Natural killer cell (primary cell): ENCODE data around the gene RDH11. TPM values are rescaled to one million over a fixed set of nuclear protein-coding genes. Genes with fewer than 3 reads are reported as not detected.

Experiments used
- ATAC-seq, 3 donors: fragments of 150-1000 bp in 2 of 3; fragments of 200-7000 bp in 1 of 3; cut with Tn5 transposase; 1 replicate in 1 of 3; 2 replicates in 2 of 3; pipeline ENCODE4 v1.10.0; 2021; ENCODE audit warnings: mild to moderate bottlenecking in 2 of 3, moderate library complexity in 2 of 3
- DNase-seq, 2 donors: peaks; one replicate each; pipeline versions ENCODE4 v3.0.0 to v3.0.0-alpha.2; 2013 to 2021; ENCODE audit warnings: mixed read lengths in 1 of 2
- H3K27ac ChIP-seq: one replicate; pipeline ENCODE4 v1.5.1; 2013; ENCODE audit warnings: mild to moderate bottlenecking, low read length
- H3K27me3 ChIP-seq: one replicate; pipeline ENCODE4 v1.6.1; 2013; ENCODE audit warnings: low read length; ENCODE audit not compliant: control insufficient read depth, insufficient read depth
- H3K36me3 ChIP-seq: one replicate; pipeline ENCODE4 v1.6.1; 2013; ENCODE audit warnings: low read length; ENCODE audit not compliant: control insufficient read depth, insufficient read depth
- H3K4me1 ChIP-seq: one replicate; pipeline ENCODE4 v1.6.1; 2013; ENCODE audit warnings: low read length; ENCODE audit not compliant: control insufficient read depth, insufficient read depth
- H3K4me3 ChIP-seq: one replicate; pipeline ENCODE4 v1.5.1; 2013; ENCODE audit warnings: low read length
- H3K9me3 ChIP-seq: one replicate; pipeline ENCODE4 v1.6.1; 2013; ENCODE audit warnings: low read length; ENCODE audit not compliant: control insufficient read depth, insufficient read depth
- H3K27ac Mint-ChIP-seq, 2 donors: one replicate each; pipeline ENCODE4 v1.8.0; 2022; ENCODE audit warnings: mild to moderate bottlenecking in 2 of 2, mixed read lengths in 2 of 2, moderate library complexity in 1 of 2
- H3K27me3 Mint-ChIP-seq, 2 donors: one replicate each; pipeline ENCODE4 v1.8.0; 2022; ENCODE audit warnings: low read depth in 2 of 2, mixed read lengths in 2 of 2
- H3K36me3 Mint-ChIP-seq: one replicate; pipeline ENCODE4 v1.8.0; 2022; ENCODE audit warnings: mixed read lengths
- H3K4me1 Mint-ChIP-seq, 2 donors: one replicate each; pipeline ENCODE4 v1.8.0; 2022; ENCODE audit warnings: mixed read lengths in 2 of 2
- H3K4me3 Mint-ChIP-seq: one replicate; pipeline ENCODE4 v1.8.0; 2022; ENCODE audit warnings: mild to moderate bottlenecking, moderate library complexity, mixed read lengths
- H3K9me3 Mint-ChIP-seq, 2 donors: one replicate each; pipeline ENCODE4 v1.8.0; 2022; ENCODE audit warnings: mixed read lengths in 2 of 2
- WGBS: methylation state at CpG from one replicate; pipeline ENCODE4 v1.1.7; 2013; ENCODE audit warnings: missing lambda C conversion rate; ENCODE audit not compliant: insufficient coverage; 5-methylcytosine and 5-hydroxymethylcytosine counted together
- intact Hi-C: fragments of 100-400 bp; cut with micrococcal nuclease; formaldehyde crosslinking; loops from one replicate; pipeline ENCODE4 v1.14.2; 2022
- total RNA-seq, 4 donors: library from RNA; stranded (reverse); fragments of 120-200 nt in 1 of 4; gene quantifications; one replicate each; pipeline versions ENCODE4 v1.2.3 to v1.2.4, GENCODE V29; 2013 to 2022
- TF ChIP-seq, protein P1 (sequence below): fragments of 200-600 bp; IDR thresholded peaks from one replicate; pipeline ENCODE4 v1.8.0; 2022; ENCODE audit warnings: antibody characterized with exemption

The RDH11 gene
- total RNA-seq, 3 donors from 2014 or later (not counting 1 experiment from before 2014, with no cell fraction given), result 26.5 to 37.4 (median 33.6) TPM

DNA sequence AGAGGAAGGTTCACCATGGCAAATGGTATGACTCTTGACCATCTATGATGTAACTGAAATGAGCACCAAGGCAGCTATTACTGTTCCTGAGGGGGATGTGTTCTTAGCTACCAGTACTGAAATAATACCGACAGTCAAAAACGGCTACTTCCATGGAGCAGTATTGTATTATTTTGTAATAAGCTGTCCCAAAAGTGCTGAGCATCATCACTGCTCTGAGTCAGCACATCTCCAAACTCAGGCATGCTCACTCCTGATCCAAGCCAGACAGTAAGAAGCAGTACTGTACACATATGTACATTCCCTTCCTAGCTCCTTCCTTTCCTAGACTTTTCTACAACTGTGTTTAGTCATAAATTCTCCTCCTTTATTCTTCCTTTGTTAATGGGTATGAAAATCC lies 29.7 kb downstream of the RDH11 start:
- Histone ChIP-seq H3K27ac (no peak overlapping the region), H3K9me3 (no peaks in the 10 kb centered on the region), H3K4me1 (peaks cover 22% of the 10 kb centered on the region), H3K4me3 (no peak overlapping the region), H3K36me3 (peaks cover under 1% of the 10 kb centered on the region), H3K27me3 (no peaks in the 10 kb centered on the region)
- WGBS, result 96% methylated on average over 2 of the region's 2 CpGs
- intact Hi-C loops, result loop anchor here (5.0 kb wide), 1 partner anchor 36 kb away; the partner anchor contains the start of gene RDH12
- Mint-ChIP-seq H3K9me3 (no peaks in the 10 kb centered on the region), H3K36me3 (no peaks in the 10 kb centered on the region), H3K27me3 (no peaks in the 10 kb centered on the region), H3K4me3 (no peak overlapping the region), H3K4me1 (peaks cover 60 to 73% of the 10 kb centered on the region in 2 donors), H3K27ac (peak overlapping the region; percentile 85 to 86)
- ATAC-seq (no peak), DNase-seq (no peak)
- TF ChIP-seq, protein P1, sequence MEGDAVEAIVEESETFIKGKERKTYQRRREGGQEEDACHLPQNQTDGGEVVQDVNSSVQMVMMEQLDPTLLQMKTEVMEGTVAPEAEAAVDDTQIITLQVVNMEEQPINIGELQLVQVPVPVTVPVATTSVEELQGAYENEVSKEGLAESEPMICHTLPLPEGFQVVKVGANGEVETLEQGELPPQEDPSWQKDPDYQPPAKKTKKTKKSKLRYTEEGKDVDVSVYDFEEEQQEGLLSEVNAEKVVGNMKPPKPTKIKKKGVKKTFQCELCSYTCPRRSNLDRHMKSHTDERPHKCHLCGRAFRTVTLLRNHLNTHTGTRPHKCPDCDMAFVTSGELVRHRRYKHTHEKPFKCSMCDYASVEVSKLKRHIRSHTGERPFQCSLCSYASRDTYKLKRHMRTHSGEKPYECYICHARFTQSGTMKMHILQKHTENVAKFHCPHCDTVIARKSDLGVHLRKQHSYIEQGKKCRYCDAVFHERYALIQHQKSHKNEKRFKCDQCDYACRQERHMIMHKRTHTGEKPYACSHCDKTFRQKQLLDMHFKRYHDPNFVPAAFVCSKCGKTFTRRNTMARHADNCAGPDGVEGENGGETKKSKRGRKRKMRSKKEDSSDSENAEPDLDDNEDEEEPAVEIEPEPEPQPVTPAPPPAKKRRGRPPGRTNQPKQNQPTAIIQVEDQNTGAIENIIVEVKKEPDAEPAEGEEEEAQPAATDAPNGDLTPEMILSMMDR, result no peak

DNA sequence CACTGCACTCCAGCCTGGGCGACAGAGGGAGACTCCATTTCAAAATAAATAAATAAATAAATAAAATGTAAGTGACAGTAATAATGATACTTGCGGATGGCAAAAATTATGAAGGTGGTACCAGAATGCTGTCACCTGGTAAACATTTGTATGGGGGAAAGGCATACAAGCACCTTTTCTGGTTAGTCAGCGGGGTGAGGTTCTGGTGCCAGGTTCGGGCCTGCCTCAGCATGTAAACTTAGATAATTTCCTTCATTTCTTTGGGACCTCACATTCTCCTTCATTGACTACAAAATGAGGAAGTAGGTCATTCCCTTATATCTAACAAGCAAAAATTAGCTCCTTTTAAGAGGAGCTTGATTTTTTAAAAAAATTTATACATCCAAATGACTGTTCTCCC lies 31.9 kb downstream of the RDH11 start:
- 89% methylated on average over 3 of the region's 4 CpGs for whole genome bisulfite sequencing
- Histone ChIP-seq H3K4me1 (peaks cover 18% of the 10 kb centered on the region), H3K4me3 (no peak overlapping the region), H3K9me3 (no peaks in the 10 kb centered on the region), H3K27ac (no peak overlapping the region), H3K36me3 (peaks cover 15% of the 10 kb centered on the region), H3K27me3 (no peaks in the 10 kb centered on the region)
- Mint-ChIP-seq H3K9me3 (no peaks in the 10 kb centered on the region), H3K4me1 (peaks cover 52 to 56% of the 10 kb centered on the region in 2 donors), H3K27me3 (no peaks in the 10 kb centered on the region), H3K36me3 (no peaks in the 10 kb centered on the region), H3K4me3 (no peak overlapping the region), H3K27ac (peak overlapping the region; percentile 11 to 70)
- ATAC-seq (no peak), DNase-seq (no peak)
- intact Hi-C loops, result no loop called here
- TF ChIP-seq, protein P1, result no peak

DNA sequence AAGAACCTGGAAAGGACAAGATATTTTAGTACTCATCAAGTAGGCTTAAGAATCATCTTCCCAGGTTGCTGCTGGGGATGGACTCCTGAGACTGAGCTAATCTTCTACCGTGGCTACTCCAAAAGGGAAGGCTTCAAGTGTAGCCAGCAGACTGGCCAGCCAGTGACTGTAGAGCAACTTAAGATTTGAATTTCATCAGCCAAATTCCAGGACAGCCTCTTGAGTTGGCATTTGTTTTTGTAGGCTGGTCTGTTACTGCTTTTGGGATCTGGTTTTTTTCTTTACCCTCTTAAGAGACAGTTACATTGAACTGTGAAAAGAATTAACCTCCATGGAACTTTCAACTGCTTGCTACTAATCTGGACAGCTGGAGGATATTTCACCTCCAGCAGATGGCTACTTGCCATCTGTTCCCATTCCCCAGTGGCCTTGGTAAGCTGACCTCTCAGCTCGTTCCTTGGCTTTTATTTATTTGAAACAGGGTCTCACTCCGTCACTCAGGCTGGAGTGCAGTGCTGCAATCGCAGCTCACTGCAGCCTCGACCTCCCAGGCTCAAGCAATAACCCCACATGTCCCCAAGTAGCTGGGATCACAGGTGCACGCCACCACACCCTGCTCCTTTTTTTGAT lies 41.8 kb downstream of the RDH11 start:
- no peaks in the 10 kb centered on the region for H3K27me3 Mint-ChIP-seq
- intact Hi-C loops, result no loop called here
- DNase-seq (no peak), ATAC-seq (no peak)
- no peaks in the 10 kb centered on the region for H3K9me3 Mint-ChIP-seq
- Histone ChIP-seq H3K36me3 (peaks cover 82% of the 10 kb centered on the region), H3K9me3 (no peaks in the 10 kb centered on the region), H3K4me3 (no peak overlapping the region), H3K27me3 (no peaks in the 10 kb centered on the region), H3K4me1 (no peaks in the 10 kb centered on the region), H3K27ac (no peak overlapping the region)
- peaks cover 9% of the 10 kb centered on the region for H3K36me3 Mint-ChIP-seq
- H3K4me3 Mint-ChIP-seq, result no peak overlapping the region
- no peaks in the 10 kb centered on the region for H3K4me1 Mint-ChIP-seq
- TF ChIP-seq, protein P1, result no peak
- H3K27ac Mint-ChIP-seq, result no peak overlapping the region
- over 99% methylated on average over 5 of the region's 6 CpGs for WGBS

DNA sequence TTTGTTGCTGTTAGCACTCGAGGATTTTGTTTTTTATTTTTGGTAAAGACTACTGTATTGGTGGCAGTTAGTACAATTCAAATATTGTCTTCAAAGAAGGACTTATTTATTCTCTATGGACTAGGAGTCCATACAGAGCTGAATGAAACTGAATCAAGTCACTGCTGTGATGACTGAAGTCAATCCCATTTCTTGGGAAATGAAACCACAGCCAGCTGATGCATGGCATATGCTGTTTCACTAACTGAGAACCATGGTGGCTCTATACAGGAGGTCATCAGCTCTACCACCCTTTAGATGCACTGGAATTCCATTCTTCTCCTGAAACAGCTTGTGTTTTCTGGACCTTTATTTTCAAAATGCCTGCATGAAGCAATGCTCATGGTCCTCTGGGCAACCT lies 43.4 kb downstream of the RDH11 start:
- Mint-ChIP-seq H3K4me1 (no peaks in the 10 kb centered on the region), H3K4me3 (no peak overlapping the region), H3K36me3 (peaks cover 9% of the 10 kb centered on the region), H3K27me3 (no peaks in the 10 kb centered on the region), H3K27ac (no peak overlapping the region), H3K9me3 (no peaks in the 10 kb centered on the region)
- Histone ChIP-seq H3K9me3 (no peaks in the 10 kb centered on the region), H3K27ac (no peak overlapping the region), H3K27me3 (no peaks in the 10 kb centered on the region), H3K4me1 (no peaks in the 10 kb centered on the region), H3K4me3 (no peak overlapping the region), H3K36me3 (peaks cover 91% of the 10 kb centered on the region)
- intact Hi-C loops, result no loop called here
- DNase-seq (no peak), ATAC-seq (no peak)
- no CpG with 5 or more reads among the region's 1 CpG for WGBS
- TF ChIP-seq, protein P1, result no peak
